Heart left ventricle (tissue), 16 donors: ENCODE measurements around the gene ZNF521. TPM values are rescaled to one million over a fixed set of nuclear protein-coding genes. Genes with fewer than 3 reads are reported as not detected.
A peak's percentile ranks its signal among the peaks of the same experiment; 100 is the strongest.

Experiments
- ATAC-seq, 4 donors: fragments of 200-7000 bp; cut with Tn5 transposase; one replicate each; pipeline ENCODE4 v1.9.1; 2020 to 2022; ENCODE audit warnings: moderate library complexity in 4 of 4, mild to moderate bottlenecking in 3 of 4, moderate number of reproducible peaks in 1 of 4
- DNase-seq, 5 donors: peaks; one replicate each; pipeline ENCODE4 v3.0.0-alpha.2; 2020
- H3K27ac ChIP-seq, 12 donors: fragments of 200-600 bp; sonication (generic) in 4 of 12; one replicate each; pipeline versions ENCODE4 v1.5.0 to v1.8.0; 2016 to 2022; ENCODE audit warnings: mild to moderate bottlenecking in 2 of 12
- H3K27me3 ChIP-seq, 9 donors: fragments of 200-600 bp; sonication (generic) in 2 of 9; one replicate each; pipeline versions ENCODE4 v1.5.1 to v1.8.0; 2016 to 2022; ENCODE audit warnings: mild to moderate bottlenecking in 3 of 9
- H3K36me3 ChIP-seq, 9 donors: fragments of 200-600 bp; sonication (generic) in 2 of 9; one replicate each; pipeline versions ENCODE4 v1.5.0 to v1.8.0; 2018 to 2022; ENCODE audit warnings: mild to moderate bottlenecking in 2 of 9
- H3K4me1 ChIP-seq, 12 donors: fragments of 200-600 bp; sonication (generic) in 4 of 12; one replicate each; pipeline versions ENCODE4 v1.5.0 to v1.8.0; 2016 to 2022; ENCODE audit warnings: mild to moderate bottlenecking in 3 of 12
- H3K4me3 ChIP-seq, 12 donors: fragments of 200-600 bp; sonication (generic) in 4 of 12; one replicate each; pipeline versions ENCODE4 v1.5.0 to v1.8.0; 2017 to 2022; ENCODE audit warnings: mild to moderate bottlenecking in 9 of 12, moderate library complexity in 4 of 12
- H3K9me3 ChIP-seq, 12 donors: fragments of 200-600 bp; sonication (generic) in 4 of 12; one replicate each; pipeline versions ENCODE4 v1.5.0 to v1.8.0; 2016 to 2022; ENCODE audit warnings: mild to moderate bottlenecking in 1 of 12
- CTCF ChIP-seq, 12 donors: fragments of 200-600 bp; sonication (generic) in 4 of 12; IDR thresholded peaks; one replicate each; pipeline versions ENCODE4 v1.5.0 to v1.8.0; 2018 to 2022; ENCODE audit warnings: antibody characterized with exemption in 12 of 12, mild to moderate bottlenecking in 5 of 12
- POLR2A ChIP-seq, 2 donors: fragments of 450-650 bp; IDR thresholded peaks; one replicate each; pipeline ENCODE4 v1.6.1; 2017; ENCODE audit warnings: antibody characterized with exemption in 2 of 2, mild to moderate bottlenecking in 2 of 2, moderate library complexity in 2 of 2
- WGBS, 4 donors: extraction: QIAGEN DNeasy Blood & Tissue Kit in 2 of 4; methylation state at CpG; one replicate each; pipeline versions ENCODE4 v1.1.5 to v1.1.7; 2013 to 2018; 5-methylcytosine and 5-hydroxymethylcytosine counted together
- intact Hi-C, 10 donors: fragments of 100-400 bp; cut with DNase I; formaldehyde crosslinking; loops; one replicate each; pipeline versions ENCODE4 v1.11.1 to v1.14.2; 2022
- polyA plus RNA-seq, 2 donors: library from polyadenylated mRNA; stranded (reverse); fragments of 200-250 nt; gene quantifications; one replicate each; pipeline ENCODE4 v1.2.3, GENCODE V29; 2013
- total RNA-seq, 9 donors: library from RNA; depleted of rRNA in 2 of 9; stranded (reverse); fragments of >200 nt in 2 of 9; fragmentation: NEBNext Ultra II Directional in 3 of 9; extraction: Animal tissue kit (Norgen Biotek cat#: 25700) in 3 of 9; gene quantifications; one replicate each; pipeline versions ENCODE4 v1.1.0 to v1.2.4, GENCODE V29; 2016 to 2023
- donor health status: ischemic (EF 13 %, LVEDD 7.1; RV severe dilation, severe dysfunction).
- donor health status: healthy with polysubstance abuse.
- donor health status: DM: no; HTN: yes; CAD: no.
- donor health status: DM: no; HTN: no; CAD: no.
- donor health status: ischemic (EF 25% LVEDD 6.9; RV normal size, moderate dysfunction).
- donor health status: ischemic (EF 25% LVEDD 5.7; RV mildly dilated, moderate dysfunction).
- donor health status: healthy.
- donor health status: DM: yes; HTN: yes; CAD: no.
- donor health status: ischemic (EF 35%, LVEDD 5.7; RV mildly dilated, moderate dysfunction).
- donor health status: nonischemic (EF 11% LVEDD 7.7; RV severe dilation, severe dysfunction).
- donor health status: DM: yes; HTN: yes; CAD: no.
- donor health status: PGD.
- donor health status: ischemic (EF 29% LVEDD 5.4; RV normal size, mild dysfunction).
- donor health status: nonischemic (EF 23%, LVEDD 6.1; RV moderate dilation, normal function).

Gene ZNF521
- total and polyA plus RNA-seq, 11 donors: 1.5 to 24.4 (median 14.9) TPM

DNA sequence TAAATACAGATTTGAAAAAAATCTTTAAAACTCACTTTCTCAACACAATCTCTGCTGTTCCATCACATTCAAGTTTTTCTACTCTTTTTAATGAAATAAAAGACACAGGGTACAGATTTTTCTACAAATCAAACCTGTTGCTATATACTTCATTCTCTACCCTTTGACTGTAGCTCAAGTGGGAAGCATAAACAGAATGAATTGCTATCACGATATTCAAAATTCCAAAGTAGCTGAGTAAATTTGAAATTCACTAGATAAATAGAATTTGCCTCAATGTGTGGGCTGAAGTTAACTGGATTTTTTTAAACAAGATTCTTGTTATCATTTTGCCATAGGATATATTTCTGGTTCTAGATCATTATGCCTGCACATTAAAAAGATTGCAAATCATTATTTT, 185.9 kb downstream of the ZNF521 start:
- H3K36me3 ChIP-seq: no peaks in the 10 kb centered on the region
- no peaks in the 10 kb centered on the region for H3K27me3 ChIP-seq
- TF ChIP-seq POLR2A (IDR thresholded peaks at IDR 0.05) (no peak), CTCF (IDR thresholded peaks at IDR 0.05) (no peak)
- ATAC-seq (no peak), DNase-seq (no peak)
- peaks cover 0 to 29% (median 17%) of the 10 kb centered on the region in 12 donors for H3K4me1 ChIP-seq
- peak overlapping the region in 1 of 12 donors; percentile 52 for H3K27ac ChIP-seq
- intact Hi-C loops: loop anchor here in 4 of 10 donors (5.0 to 10.0 kb wide), 5 partner anchors 59 to 186 kb away; partner anchors contain the start of gene ZNF521 (in 2 of the 4)
- 55 to 79% (median 66%) methylated on average over 1 of the region's 1 CpG for WGBS, 4 donors
- no peaks in the 10 kb centered on the region for H3K9me3 ChIP-seq
- H3K4me3 ChIP-seq: no peak overlapping the region

DNA sequence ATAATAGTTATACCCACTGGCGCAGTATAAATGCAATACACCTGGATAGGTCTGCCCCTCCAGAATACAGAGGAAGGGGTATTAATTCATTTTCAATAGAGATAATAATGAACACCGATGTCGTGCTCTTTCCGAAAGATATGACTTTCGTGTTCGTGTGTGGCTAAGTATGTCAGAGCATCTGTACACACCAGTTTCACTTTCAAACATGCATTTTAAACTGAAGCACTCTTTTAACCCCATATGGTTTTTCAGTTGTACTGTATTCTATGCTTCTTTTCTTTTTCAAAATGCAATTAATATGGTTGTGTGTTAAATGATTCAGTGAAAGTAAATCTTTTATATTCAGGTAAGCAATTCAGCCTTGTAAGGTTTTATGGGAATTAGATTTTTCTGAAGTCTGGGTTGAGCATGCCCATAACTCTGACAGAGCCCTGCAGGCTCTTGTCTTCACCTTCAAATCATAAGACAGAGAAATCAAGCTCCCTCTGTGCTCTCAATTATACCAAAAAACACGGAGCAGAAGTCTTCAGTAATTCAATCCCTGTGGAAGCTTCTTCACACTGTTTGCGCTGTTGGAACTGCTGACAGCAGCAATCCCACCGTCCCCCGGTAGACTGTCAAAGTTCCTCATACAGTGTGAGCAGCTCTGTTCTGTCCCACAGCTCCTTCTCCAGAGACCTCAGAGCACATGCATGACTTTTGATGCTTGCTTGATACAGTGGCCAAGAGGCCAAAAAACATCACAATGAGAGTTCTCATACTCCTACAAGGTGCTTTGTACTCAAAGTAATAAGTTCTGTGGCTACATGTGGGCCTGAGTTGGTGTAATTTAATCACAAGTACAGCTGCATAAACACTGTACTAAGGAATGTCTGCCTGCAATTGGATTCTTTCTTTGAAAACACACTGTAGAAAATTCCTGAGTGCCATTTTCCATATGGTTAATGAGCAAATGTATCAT, 186.8 kb downstream of the ZNF521 start:
- peak; percentile 72 to 82 (median 80) for ATAC-seq
- 3 to 7% (median 7%) methylated on average over 10 of the region's 10 CpGs for WGBS, 4 donors
- no peaks in the 10 kb centered on the region for H3K36me3 ChIP-seq
- H3K4me3 ChIP-seq: peak overlapping the region; percentile 10 to 60 (median 44)
- intact Hi-C loops: loop anchor here in 5 of 10 donors (5.0 to 10.0 kb wide), 8 partner anchors 60 to 382 kb away; partner anchors contain the start of gene ZNF521 (in 2 of the 5)
- TF ChIP-seq CTCF (IDR thresholded peaks at IDR 0.05): peak in 2 of 12 donors; percentile 13 to 16
- no peak for TF ChIP-seq POLR2A (IDR thresholded peaks at IDR 0.05)
- peak; percentile 19 to 46 (median 29) for DNase-seq
- H3K9me3 ChIP-seq: no peaks in the 10 kb centered on the region
- H3K27me3 ChIP-seq: no peaks in the 10 kb centered on the region
- H3K4me1 ChIP-seq: peaks cover 0 to 29% (median 17%) of the 10 kb centered on the region in 12 donors
- peak overlapping the region in 8 of 12 donors; percentile 17 to 61 (median 44) for H3K27ac ChIP-seq

DNA sequence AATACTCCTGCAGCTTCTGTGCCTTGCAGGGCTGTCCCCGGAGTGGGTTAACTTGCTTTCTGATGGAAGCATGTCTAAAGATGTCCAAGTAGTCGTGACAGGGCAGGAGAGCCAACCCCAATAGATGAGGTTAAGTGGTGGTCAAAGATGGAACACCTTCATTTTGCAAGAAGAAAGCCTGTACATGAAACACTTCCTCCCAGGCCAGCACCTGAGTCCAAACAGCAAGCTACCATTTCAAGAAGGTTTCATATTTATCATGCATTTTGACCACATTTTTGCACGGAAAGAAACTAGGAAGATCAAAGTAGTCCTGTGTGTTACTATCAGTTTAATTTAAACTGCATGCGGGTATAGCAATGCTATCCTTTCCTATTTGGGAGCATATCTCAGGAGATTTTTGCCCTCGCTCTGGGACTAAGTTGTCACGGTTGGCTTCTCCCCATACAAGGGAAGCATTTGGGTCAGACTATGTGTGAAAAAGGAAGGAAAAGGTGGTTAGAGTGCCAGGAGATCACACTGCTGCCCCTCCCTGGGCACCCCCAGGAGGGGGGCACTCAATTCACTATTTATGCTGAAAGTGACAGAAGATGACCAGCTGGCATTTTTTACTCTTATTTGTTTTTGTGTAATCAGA, 187.6 kb downstream of the ZNF521 start:
- DNase-seq (no peak), ATAC-seq (peak in 3 of 4 donors; percentile 12 to 15 (median 12))
- H3K27me3 ChIP-seq: no peaks in the 10 kb centered on the region
- no peaks in the 10 kb centered on the region for H3K9me3 ChIP-seq
- no peaks in the 10 kb centered on the region for H3K36me3 ChIP-seq
- WGBS, 4 donors: 19 to 22% (median 22%) methylated on average over 6 of the region's 6 CpGs
- H3K4me3 ChIP-seq: peak overlapping the region; percentile 10 to 60 (median 44)
- peaks cover 0 to 29% (median 17%) of the 10 kb centered on the region in 12 donors for H3K4me1 ChIP-seq
- H3K27ac ChIP-seq: peak overlapping the region in 6 of 12 donors; percentile 17 to 61 (median 46)
- intact Hi-C loops: loop anchor here in 4 of 10 donors (5.0 to 10.0 kb wide), 5 partner anchors 60 to 383 kb away; no protein-coding TSS in a partner anchor
- no peak for TF ChIP-seq POLR2A (IDR thresholded peaks at IDR 0.05)
- TF ChIP-seq CTCF (IDR thresholded peaks at IDR 0.05): no peak
